Suprapubic skin (tissue), 4 donors: ENCODE results near the gene CPA2. TPM values are rescaled to one million over a fixed set of nuclear protein-coding genes. Genes with fewer than 3 reads are reported as not detected.

Experiments
- DNase-seq, 2 donors: peaks; one replicate each; pipeline ENCODE4 v3.0.0-alpha.2; 2019; ENCODE audit warnings: low spot score in 2 of 2
- H3K27ac ChIP-seq: fragments of 200-600 bp; sonication (generic); one replicate; pipeline ENCODE4 v1.5.1; 2019
- H3K27me3 ChIP-seq: fragments of 200-600 bp; sonication (generic); one replicate; pipeline ENCODE4 v1.5.1; 2019
- H3K36me3 ChIP-seq: fragments of 200-600 bp; sonication (generic); one replicate; pipeline ENCODE4 v1.5.1; 2019
- H3K4me1 ChIP-seq: fragments of 200-600 bp; sonication (generic); one replicate; pipeline ENCODE4 v1.5.1; 2019
- H3K4me3 ChIP-seq: fragments of 200-600 bp; sonication (generic); one replicate; pipeline ENCODE4 v1.5.1; 2019; ENCODE audit warnings: mild to moderate bottlenecking
- H3K9me3 ChIP-seq: fragments of 200-600 bp; sonication (generic); one replicate; pipeline ENCODE4 v1.5.1; 2019
- EP300 ChIP-seq: sonication (generic); formaldehyde crosslinking; IDR thresholded peaks from one replicate; pipeline ENCODE4 v1.6.1; 2017; ENCODE audit warnings: antibody characterized with exemption
- POLR2A ChIP-seq, 2 donors: fragments of 450-650 bp; IDR thresholded peaks; one replicate each; pipeline ENCODE4 v1.6.1; 2017; ENCODE audit warnings: antibody characterized with exemption in 2 of 2, mild to moderate bottlenecking in 2 of 2, moderate library complexity in 2 of 2
- POLR2AphosphoS5 ChIP-seq, 3 donors: sonication (generic); formaldehyde crosslinking; IDR thresholded peaks; one replicate each; pipeline ENCODE4 v1.6.1; 2017; ENCODE audit warnings: antibody characterized with exemption in 3 of 3
- WGBS: methylation state at CpG from one replicate; pipeline ENCODE4 v1.1.5; 2018; 5-methylcytosine and 5-hydroxymethylcytosine counted together
- total RNA-seq, 4 donors: library from RNA; depleted of rRNA; stranded (reverse); fragments of >200 nt; gene quantifications; one replicate each; pipeline ENCODE4 v1.1.0, GENCODE V29; 2016
- TF ChIP-seq, protein P1 (sequence below), 2 donors: fragments of 200-600 bp in 1 of 2; fragments of 450-650 bp in 1 of 2; sonication (generic) in 1 of 2; IDR thresholded peaks; one replicate each; pipeline ENCODE4 v1.5.1; 2016 to 2019; ENCODE audit warnings: antibody characterized with exemption in 2 of 2, mild to moderate bottlenecking in 1 of 2, moderate library complexity in 1 of 2

The CPA2 gene
- total RNA-seq, 4 donors from 2014 or later = not detected

DNA sequence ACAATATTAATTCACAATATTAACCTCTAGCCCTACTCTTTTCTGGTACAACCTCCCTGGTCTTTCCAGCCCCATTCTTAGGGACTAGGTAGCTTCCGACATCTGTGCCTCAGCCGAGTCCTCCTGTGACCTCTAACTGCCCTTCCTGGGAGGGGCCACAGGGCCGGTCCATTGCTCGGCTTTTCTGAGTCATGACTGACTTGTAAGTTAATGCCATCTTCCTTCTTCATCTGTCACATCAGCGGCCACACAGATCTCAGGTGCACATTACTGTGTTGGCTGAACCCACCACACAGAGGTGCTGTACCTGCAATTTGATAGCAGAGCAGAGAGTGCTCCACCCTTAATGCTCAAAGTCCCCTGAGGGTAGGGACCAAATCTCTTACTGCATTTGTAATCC, 22.2 kb downstream of the CPA2 start:
- TF ChIP-seq EP300 (no peak), POLR2A (IDR thresholded peaks at IDR 0.05) (no peak), POLR2AphosphoS5 (IDR thresholded peaks at IDR 0.05) (no peak)
- WGBS = 57% methylated on average over 5 of the region's 5 CpGs
- no peak for DNase-seq
- Histone ChIP-seq H3K4me1 (peaks cover 13% of the 10 kb centered on the region), H3K27me3 (no peaks in the 10 kb centered on the region), H3K4me3 (no peak overlapping the region), H3K27ac (no peak overlapping the region), H3K36me3 (no peaks in the 10 kb centered on the region), H3K9me3 (no peaks in the 10 kb centered on the region)

DNA sequence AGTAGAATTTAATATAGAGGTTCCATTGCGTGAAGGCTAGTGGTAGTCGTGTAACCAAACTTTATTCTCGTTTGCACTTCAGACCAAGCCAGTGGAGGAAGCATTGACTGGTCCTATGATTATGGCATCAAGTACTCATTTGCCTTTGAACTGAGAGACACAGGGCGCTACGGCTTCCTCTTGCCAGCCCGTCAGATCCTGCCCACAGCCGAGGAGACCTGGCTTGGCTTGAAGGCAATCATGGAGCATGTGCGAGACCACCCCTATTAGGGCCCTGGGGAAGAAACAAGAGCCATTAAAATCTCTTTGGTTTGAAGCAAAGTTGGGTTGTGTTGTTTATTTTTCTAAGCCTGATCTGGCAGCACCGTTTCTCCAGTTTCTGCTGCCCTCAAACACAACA, 22.8 kb downstream of the CPA2 start:
- WGBS = 84% methylated on average over 9 of the region's 9 CpGs
- H3K9me3 ChIP-seq = no peaks in the 10 kb centered on the region
- H3K27ac ChIP-seq = no peak overlapping the region
- no peak for DNase-seq
- H3K4me1 ChIP-seq = peaks cover 19% of the 10 kb centered on the region
- no peak overlapping the region for H3K4me3 ChIP-seq
- TF ChIP-seq POLR2AphosphoS5 (IDR thresholded peaks at IDR 0.05) = no peak
- TF ChIP-seq EP300 = no peak
- TF ChIP-seq POLR2A (IDR thresholded peaks at IDR 0.05) = no peak
- TF ChIP-seq, protein P1, sequence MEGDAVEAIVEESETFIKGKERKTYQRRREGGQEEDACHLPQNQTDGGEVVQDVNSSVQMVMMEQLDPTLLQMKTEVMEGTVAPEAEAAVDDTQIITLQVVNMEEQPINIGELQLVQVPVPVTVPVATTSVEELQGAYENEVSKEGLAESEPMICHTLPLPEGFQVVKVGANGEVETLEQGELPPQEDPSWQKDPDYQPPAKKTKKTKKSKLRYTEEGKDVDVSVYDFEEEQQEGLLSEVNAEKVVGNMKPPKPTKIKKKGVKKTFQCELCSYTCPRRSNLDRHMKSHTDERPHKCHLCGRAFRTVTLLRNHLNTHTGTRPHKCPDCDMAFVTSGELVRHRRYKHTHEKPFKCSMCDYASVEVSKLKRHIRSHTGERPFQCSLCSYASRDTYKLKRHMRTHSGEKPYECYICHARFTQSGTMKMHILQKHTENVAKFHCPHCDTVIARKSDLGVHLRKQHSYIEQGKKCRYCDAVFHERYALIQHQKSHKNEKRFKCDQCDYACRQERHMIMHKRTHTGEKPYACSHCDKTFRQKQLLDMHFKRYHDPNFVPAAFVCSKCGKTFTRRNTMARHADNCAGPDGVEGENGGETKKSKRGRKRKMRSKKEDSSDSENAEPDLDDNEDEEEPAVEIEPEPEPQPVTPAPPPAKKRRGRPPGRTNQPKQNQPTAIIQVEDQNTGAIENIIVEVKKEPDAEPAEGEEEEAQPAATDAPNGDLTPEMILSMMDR (IDR thresholded peaks at IDR 0.05) = no peak
- H3K36me3 ChIP-seq = no peaks in the 10 kb centered on the region
- no peaks in the 10 kb centered on the region for H3K27me3 ChIP-seq

GRCh38 chr7:130290745-130291144, 24.1 kb downstream of the CPA2 start:
- DNase-seq = no peak
- H3K36me3 ChIP-seq = no peaks in the 10 kb centered on the region
- 81% methylated on average over 5 of the region's 6 CpGs for WGBS
- TF ChIP-seq POLR2A (IDR thresholded peaks at IDR 0.05) (no peak), EP300 (no peak), POLR2AphosphoS5 (IDR thresholded peaks at IDR 0.05) (no peak)
- TF ChIP-seq, protein P1 (IDR thresholded peaks at IDR 0.05) = no peak
- no peaks in the 10 kb centered on the region for H3K9me3 ChIP-seq
- H3K4me1 ChIP-seq = peaks cover 31% of the 10 kb centered on the region
- H3K4me3 ChIP-seq = no peak overlapping the region
- no peaks in the 10 kb centered on the region for H3K27me3 ChIP-seq
- no peak overlapping the region for H3K27ac ChIP-seq

- Histone ChIP-seq H3K27me3 (no peaks in the 10 kb centered on the region), H3K4me3 (peak within 1 kb of the TSS; percentile 1), H3K27ac (peak within 1 kb of the TSS; percentile 78), H3K4me1 (peaks cover 38% of the 10 kb centered on the region), H3K36me3 (no peaks in the 10 kb centered on the region), H3K9me3 (no peaks in the 10 kb centered on the region)
- WGBS = 18% methylated on average over 1 of the region's 1 CpG
- no peak for DNase-seq
- TF ChIP-seq POLR2A (IDR thresholded peaks at IDR 0.05) (no peak), POLR2AphosphoS5 (IDR thresholded peaks at IDR 0.05) (no peak), EP300 (no peak)
- TF ChIP-seq, protein P1 (IDR thresholded peaks at IDR 0.05) = no peak
These were observed 26.1 kb downstream of the CPA2 start, which contains the start of gene CPA4 for GRCh38 chr7:130292682-130293257. Gene CPA4 (plus strand): TSS chr7:130293161. CDS start chr7:130293181, 20 bp downstream.

- TF ChIP-seq POLR2AphosphoS5 (IDR thresholded peaks at IDR 0.05) (peak in 1 of 3 donors; percentile 9), EP300 (no peak)
- WGBS = 42% methylated on average over 8 of the region's 8 CpGs
- peak overlapping the region; percentile 78 for H3K27ac ChIP-seq
- H3K4me1 ChIP-seq = peaks cover 38% of the 10 kb centered on the region
- peak overlapping the region; percentile 1 for H3K4me3 ChIP-seq
- no peaks in the 10 kb centered on the region for H3K27me3 ChIP-seq
- no peaks in the 10 kb centered on the region for H3K36me3 ChIP-seq
- H3K9me3 ChIP-seq = no peaks in the 10 kb centered on the region
- DNase-seq = no peak
These were observed 26.9 kb downstream of the CPA2 start for GRCh38 chr7:130293521-130293920.

DNA sequence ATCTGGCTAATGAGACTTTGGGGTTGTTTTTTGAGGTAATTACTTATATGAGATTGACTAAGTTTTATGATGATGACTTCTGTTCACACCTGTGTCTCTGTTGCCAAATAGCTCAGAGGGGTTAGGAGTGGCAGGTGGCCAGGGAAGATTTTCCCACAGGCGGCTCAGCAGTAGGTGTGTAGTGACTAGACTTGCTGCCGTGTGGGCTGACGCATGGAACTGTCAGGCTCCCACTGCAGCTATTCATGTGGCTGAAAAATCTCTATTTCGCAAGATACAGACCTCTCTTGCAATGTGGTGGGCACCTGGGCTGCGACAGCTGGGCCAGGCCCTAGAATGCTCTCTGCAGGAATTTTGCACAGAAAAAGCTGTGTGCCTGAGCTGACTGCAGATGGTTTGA, 27.7 kb downstream of the CPA2 start:
- no peaks in the 10 kb centered on the region for H3K27me3 ChIP-seq
- 28% methylated on average over 5 of the region's 5 CpGs for WGBS
- H3K4me1 ChIP-seq = peaks cover 44% of the 10 kb centered on the region
- H3K4me3 ChIP-seq = no peak overlapping the region
- DNase-seq = no peak
- no peaks in the 10 kb centered on the region for H3K9me3 ChIP-seq
- peak overlapping the region; percentile 78 for H3K27ac ChIP-seq
- no peaks in the 10 kb centered on the region for H3K36me3 ChIP-seq
- TF ChIP-seq POLR2A (IDR thresholded peaks at IDR 0.05) (no peak), POLR2AphosphoS5 (IDR thresholded peaks at IDR 0.05) (no peak), EP300 (no peak)
- TF ChIP-seq, protein P1 (IDR thresholded peaks at IDR 0.05) = no peak
